Right lung (tissue), 5 donors: ENCODE data around the gene CROCC2. TPM values are rescaled to one million over a fixed set of nuclear protein-coding genes. Genes with fewer than 3 reads are reported as not detected.

Experiments
- DNase-seq, 2 donors: peaks; one replicate each; pipeline ENCODE4 v3.0.0-alpha.2; 2013
- polyA plus RNA-seq, 5 donors: library from polyadenylated mRNA; unstranded; fragments of 120-200 nt; gene quantifications; one replicate each; pipeline versions ENCODE4 v1.2.1 to v1.2.3, GENCODE V29; 2013; ENCODE audit warnings: inconsistent platforms in 1 of 5, low replicate concordance in 1 of 5; ENCODE audit not compliant: insufficient read length in 5 of 5, insufficient read depth in 1 of 5

The CROCC2 gene
- polyA plus RNA-seq, 5 donors: 0.95 to 3.5 (median 2.7) TPM

DNA sequence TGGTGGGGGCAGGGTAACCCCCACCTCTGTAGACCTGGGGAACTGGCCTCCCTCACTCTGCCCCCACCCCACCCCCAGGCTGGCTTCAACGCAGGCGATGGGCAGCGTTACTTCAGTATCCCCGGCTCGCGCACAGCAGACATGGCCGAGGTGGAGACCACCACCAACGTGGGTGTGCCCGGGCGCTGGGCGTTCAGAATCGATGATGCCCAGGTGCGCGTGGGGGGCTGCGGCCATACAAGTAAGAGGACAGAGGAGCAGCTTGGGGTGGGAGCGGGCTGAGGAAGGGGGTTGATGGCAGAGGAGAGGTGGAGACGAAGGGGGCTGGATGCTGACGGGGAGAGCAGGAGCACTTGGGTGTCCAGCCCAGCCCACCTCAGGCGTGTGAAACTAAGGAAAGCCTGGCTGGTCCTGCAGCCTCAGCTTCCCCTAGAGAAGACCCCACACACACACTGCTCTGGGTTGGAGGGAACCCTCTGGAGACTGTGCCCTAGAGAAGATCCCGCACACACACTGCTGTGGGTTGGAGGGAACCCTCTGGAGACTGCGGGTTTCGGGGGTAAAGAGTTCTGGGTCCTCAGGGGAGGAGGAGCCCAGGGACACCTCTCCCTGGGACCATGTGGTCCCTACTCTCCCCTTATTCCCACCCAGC is 128.5 kb downstream of the CROCC2 start:
- DNase-seq: no peak

GRCh38 chr2:241035142-241035817 is 129.1 kb downstream of the CROCC2 start:
- no peak for DNase-seq

GRCh38 chr2:241035818-241036396 is 129.8 kb downstream of the CROCC2 start:
- DNase-seq: no peak

GRCh38 chr2:241036397-241036963 is 130.3 kb downstream of the CROCC2 start:
- DNase-seq: no peak

GRCh38 chr2:241036964-241037421 is 130.9 kb downstream of the CROCC2 start:
- DNase-seq: no peak

DNA sequence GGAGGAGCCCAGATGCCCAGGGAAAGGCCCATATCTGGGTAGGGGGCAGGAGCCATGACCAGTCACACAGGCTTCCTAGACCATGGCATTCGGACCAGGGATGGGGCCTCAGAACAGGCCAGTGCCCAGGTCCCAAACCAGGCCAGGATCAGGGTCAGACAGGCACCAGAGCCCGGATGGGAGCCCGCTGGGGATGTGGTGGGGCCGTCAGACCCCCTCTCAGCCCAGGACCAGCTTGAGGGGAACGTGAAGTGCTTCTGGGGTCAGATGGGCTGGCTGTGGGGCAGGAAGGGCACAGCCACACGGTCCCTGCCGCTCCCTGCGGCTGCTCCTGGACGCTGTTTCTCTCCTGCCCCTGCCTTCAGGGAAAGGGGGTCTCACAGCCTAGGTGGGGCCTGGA is 131.4 kb downstream of the CROCC2 start:
- DNase-seq: no peak

GRCh38 chr2:241038374-241039180 is 132.4 kb downstream of the CROCC2 start:
- DNase-seq: no peak

- no peak for DNase-seq
These were observed 133.3 kb downstream of the CROCC2 start for GRCh38 chr2:241039416-241039815.

DNA sequence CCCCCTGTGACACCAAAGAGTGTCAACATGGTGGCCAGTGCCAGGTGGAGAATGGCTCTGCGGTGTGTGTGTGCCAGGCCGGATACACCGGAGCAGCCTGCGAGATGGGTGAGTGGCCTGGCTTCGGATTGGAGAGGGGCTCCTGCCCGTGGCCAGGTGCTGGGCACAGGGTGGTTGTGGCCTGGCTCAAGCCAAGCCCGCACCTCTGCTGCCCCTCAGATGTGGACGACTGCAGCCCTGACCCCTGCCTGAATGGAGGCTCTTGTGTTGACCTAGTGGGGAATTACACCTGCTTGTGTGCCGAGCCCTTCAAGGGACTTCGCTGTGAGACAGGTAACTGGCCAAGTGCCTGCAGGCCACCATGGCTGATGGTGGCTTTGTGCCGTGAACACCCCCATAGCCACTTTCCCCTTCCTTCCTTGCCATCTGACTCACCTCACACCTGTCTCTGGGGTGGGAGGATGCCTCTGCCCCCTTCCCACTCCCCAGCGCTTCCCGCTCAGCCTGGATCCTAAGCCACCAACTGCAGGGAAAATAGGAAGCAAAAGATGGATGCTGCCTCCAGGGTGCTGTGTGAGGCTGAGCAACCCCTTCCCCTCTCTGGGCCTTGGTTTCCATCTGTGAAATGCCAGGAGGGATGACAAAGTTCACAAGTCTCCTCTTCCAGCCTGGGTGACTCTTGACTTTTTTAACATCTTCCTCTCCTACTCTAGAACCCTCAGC is 134.1 kb downstream of the CROCC2 start:
- no peak for DNase-seq

GRCh38 chr2:241041589-241042158 is 135.5 kb downstream of the CROCC2 start:
- no peak for DNase-seq

Other genes starting within 250 kb of the CROCC2 start
- gene AQP12B, start 223.5 kb upstream of the CROCC2 start, polyA plus RNA-seq: under 1 TPM in 1 of 5 donors, not detected in 4; 0.05 TPM
- gene AQP12A, start 214.5 kb upstream of the CROCC2 start, polyA plus RNA-seq: not detected
- gene KIF1A, start 86.1 kb upstream of the CROCC2 start, polyA plus RNA-seq: 1 to 10 TPM; 1.2 to 4.9 (median 1.8) TPM
- under 1 TPM; 0.06 to 0.54 (median 0.18) TPM for gene AGXT, start 37.5 kb upstream of the CROCC2 start, polyA plus RNA-seq
- 1 to 10 TPM in 4 of 5 donors, under 1 TPM in 1; 0.61 to 4.6 (median 1.4) TPM for gene MAB21L4, start 10.2 kb upstream of the CROCC2 start, polyA plus RNA-seq
- 10 to 100 TPM; 40.8 to 60.3 (median 54.9) TPM for gene SNED1, start 92.3 kb downstream of the CROCC2 start, polyA plus RNA-seq
- gene MTERF4, start 196.0 kb downstream of the CROCC2 start, polyA plus RNA-seq: 100 to 1,000 TPM in 1 of 5 donors, 10 to 100 TPM in 4; 75.2 to 105 (median 92.6) TPM
- 10 to 100 TPM; 18.3 to 25.0 (median 21.2) TPM for gene PASK, start 243.1 kb downstream of the CROCC2 start, polyA plus RNA-seq
- 10 to 100 TPM; 64.8 to 72.2 (median 68.5) TPM for gene PPP1R7, start 244.1 kb downstream of the CROCC2 start, polyA plus RNA-seq